NOMO-1 (cell line): ENCODE results near the gene ERVV-1.
"Not testable (repeated sequence)": the region's sequence is repeated elsewhere in the genome, so short reads cannot be mapped to it uniquely, and the experiment has no call there.

Source experiments
- DNase-seq, 2 experiments: peaks; one replicate each; lab custom pipeline; 2025; ENCODE audit not compliant: unreplicated experiment in 2 of 2; lab: John Stamatoyannopoulos, UW

ERVV-1 gene

DNA sequence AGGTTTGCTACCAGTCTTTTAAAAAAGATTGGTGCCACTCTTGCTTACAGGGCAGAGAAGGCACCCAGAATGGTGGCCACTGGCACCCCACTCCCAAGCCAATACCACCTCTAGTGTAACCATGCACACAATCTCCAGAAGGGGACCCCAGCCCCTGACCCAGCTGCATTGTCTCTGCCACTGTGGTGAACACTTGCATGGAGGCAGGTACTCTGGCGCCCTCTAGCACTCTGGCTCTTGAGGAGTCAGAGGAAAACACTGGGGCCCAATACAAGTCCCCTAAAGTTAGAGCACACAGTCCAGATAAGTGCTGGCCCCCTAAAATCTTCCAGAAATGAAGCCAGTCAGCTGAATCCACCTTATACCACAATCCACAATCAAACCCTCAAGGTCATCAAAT lies 6.0 kb downstream of the ERVV-1 start:
- DNase-seq, result no peak

- DNase-seq, result not testable (repeated sequence)
Measured at GRCh38 chr19:53028306-53028705, 14.6 kb downstream of the ERVV-1 start.

DNA sequence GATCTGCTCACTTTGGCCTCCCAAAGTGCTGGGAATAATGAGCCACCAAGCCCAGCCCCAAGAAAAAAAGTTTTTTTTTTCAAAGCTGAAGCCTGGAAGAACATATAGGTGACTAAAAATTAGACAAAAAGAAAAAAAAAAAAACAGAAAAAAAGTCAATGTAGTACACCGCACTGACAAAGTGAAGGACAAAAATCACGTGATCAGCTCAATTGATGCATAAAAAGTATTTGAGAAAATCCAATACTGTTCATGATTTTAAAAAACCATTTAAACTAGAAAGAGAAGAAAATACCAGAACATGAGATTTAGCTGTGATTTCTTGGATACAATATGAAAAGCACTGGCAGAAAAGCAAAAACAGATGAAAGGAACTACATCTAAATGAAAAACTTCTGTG lies 20.3 kb downstream of the ERVV-1 start:
- no peak for DNase-seq

DNA sequence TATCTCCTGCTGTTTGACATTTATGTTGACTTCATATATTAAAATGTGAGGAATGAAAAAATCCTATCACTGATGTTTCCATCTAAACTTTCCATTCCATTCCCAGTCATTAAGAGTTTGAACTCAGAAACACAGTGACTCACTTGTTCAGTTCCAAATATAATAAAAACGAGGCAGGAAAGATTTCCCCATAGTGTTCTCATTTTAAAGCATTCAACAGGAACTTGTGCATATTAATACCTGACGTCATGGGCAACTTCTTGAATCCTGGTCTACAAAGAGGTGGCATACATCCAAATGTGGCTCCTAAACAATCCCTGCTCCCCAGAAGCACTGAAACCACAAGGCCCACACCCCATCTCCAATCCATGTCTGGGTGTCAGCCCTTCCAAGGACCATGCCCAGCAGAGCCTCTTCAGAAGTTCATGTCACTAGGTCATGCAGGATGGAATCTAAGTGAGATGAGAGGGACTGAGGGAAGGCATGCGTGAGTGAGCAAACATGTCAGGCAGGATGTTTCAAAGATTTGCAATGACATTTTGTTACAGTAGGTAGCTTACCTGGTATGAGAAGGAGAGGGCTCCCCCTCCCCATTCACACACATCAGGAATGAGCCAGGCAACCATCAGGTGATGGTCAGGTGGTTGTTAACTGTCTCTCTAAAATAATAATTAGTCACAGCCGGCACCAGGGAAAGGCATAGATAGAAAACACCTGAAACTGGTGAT lies 21.4 kb downstream of the ERVV-1 start:
- no peak for DNase-seq

DNA sequence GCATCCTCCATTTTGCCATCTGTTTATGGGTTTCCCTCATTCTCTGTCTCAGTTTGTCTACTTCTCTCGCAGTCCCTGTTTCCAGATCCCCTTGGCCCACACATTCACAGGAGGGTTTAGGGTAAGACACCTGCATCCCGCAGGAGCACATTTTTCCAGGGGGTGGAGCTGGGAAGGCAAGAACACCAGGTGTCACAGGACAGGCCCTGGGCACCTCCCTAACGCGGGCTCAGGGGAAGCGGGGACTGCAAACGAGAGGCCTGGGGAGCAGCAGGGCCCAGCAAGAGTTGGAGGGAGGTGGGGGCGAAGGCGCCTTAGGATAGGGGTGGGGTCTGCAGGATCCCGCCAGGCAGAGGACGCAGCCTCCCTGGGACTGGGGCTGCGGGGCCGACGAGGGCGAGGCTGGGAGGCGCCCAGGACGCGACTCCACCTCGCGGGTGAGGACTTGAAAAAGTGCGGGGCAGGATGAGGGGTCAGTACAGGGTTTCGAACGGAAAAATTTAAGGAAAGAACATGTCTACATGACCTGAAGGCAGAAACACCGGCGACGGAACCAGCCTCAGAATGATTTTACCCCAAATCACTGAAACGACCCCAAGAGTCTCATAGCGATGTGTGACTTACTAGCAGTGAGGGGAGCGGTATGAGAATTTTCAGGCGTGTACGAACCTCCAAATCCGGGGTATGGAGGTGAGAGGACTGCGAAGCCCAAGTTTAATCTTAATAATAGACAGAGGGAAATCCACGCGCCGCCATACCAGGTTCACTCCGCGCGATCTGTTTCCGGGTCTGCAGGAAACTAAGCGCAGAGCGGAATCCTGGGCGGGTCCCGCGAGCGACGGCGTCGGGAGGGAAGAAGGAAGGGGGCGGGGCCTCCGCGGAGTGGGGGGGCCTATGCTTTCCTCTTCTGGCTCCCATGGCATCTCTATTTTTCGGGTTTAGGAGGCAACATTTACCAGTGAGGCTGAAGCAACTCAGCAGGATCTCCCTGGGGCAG lies 23.7 kb downstream of the ERVV-1 start:
- DNase-seq, result no peak

- no peak for DNase-seq
Measured at GRCh38 chr19:53041366-53041765, 27.6 kb downstream of the ERVV-1 start.

- no peak for DNase-seq
Measured at GRCh38 chr19:53045536-53045935, 31.8 kb downstream of the ERVV-1 start.

DNA sequence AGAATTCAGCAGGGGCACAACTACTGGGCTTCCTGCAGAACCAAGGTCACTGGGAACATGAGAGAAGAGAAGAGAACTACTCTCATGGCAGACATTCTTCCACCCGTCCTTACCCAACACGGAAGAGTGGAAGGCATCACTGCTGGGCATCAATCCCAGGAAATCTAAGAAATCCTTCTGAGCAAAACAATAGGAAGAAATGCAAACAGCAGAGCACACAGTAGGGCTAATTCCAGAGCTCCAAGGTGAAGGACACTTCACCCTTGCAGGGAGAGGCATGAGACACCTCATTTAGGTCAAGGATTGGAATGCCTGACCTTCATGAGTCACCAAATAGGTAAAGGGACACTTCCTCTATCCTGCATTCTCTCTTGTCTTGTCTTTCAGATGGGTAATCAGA lies 33.7 kb downstream of the ERVV-1 start:
- no peak for DNase-seq

- no peak for DNase-seq
Measured at GRCh38 chr19:53055117-53055516, 41.4 kb downstream of the ERVV-1 start.

GRCh38 chr19:53057904-53058580 lies 44.3 kb downstream of the ERVV-1 start:
- DNase-seq, result no peak
